Erythroblast (primary cell): ENCODE results near the gene OTULIN.

Experiments used
- GATA1 ChIP-seq: IDR thresholded peaks from 2 replicates; pipeline ENCODE4 v1.6.1; 2011; ENCODE audit warnings: low read depth, mild to moderate bottlenecking, control low read depth, low read length, moderate library complexity
- POLR2A ChIP-seq: IDR thresholded peaks from 2 replicates; pipeline ENCODE4 v1.6.1; 2011; ENCODE audit warnings: mild to moderate bottlenecking, low read length

DNA sequence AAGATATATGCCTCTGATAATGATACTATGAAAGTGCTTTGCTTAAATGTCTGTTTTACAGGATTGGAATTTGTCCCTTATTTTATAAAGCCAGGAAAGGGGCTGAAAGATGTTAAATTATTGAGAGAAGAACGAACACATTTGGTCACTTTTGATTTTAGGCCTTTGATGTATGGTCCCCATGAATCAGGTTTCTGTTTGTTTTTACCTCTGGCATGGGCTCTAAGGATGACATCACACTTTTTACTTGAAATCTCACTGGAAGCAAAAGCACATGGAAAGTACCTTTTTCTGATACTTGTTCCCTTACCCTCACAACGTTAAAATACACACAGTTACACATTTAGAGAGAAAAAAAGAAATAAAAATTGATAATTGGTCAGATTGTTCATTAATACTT lies 6.9 kb downstream of the OTULIN start:
- TF ChIP-seq POLR2A: no peak
- no peak for TF ChIP-seq GATA1
